ENCODE data around the gene HYCC2.
A peak's percentile ranks its signal among the peaks of the same experiment; 100 is the strongest.
"Not testable (repeated sequence)": the region's sequence is repeated elsewhere in the genome, so short reads cannot be mapped to it uniquely, and the experiment has no call there.

Gene HYCC2

DNA sequence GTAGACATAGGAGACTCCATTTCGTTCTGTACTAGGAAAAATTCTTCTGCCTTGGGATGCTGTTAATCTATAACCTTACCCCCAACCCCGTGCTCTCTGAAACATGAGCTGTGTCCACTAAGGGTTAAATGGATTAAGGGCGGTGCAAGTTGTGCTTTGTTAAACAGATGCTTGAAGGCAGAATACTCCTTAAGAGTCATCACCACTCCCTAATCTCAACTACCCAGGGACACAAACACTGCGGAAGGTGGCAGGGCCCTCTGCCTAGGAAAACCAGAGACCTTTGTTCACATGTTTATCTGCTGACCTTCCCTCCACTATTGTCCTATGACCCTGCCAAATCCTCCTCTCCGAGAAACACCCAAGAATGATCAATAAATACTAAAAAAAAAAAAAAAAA lies 28.4 kb downstream of the HYCC2 start:
- not testable (repeated sequence) for H3K27me3 Mint-ChIP-seq, H3K27ac Mint-ChIP-seq, H3K4me3 Mint-ChIP-seq, H3K9me3 Mint-ChIP-seq
- peaks cover 27% of the 10 kb centered on the region for H3K36me3 Mint-ChIP-seq
- H3K4me1 Mint-ChIP-seq, result peaks cover 29% of the 10 kb centered on the region

DNA sequence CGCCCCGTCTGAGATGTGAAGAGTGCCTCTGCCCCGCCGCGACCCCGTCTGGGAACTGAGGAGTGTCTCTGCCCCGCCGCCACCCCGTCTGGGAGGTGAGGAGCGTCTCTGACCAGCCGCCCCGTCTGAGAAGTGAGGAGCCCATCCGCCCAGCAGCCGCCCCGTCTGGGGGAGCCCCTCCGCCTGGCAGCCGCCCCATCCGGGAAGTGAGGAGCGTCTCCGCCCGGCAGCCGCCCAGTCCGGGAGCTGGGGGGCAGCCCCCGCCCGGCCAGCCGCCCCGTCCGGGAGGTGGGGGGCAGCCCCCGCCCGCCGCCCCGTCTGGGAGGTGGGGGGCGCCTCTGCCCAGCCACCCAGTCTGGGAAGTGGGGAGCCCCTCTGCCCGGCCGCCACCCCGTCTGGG lies 29.0 kb downstream of the HYCC2 start:
- H3K27ac Mint-ChIP-seq, H3K9me3 Mint-ChIP-seq, H3K4me3 Mint-ChIP-seq, H3K27me3 Mint-ChIP-seq: not testable (repeated sequence)
- Mint-ChIP-seq H3K36me3 (peaks cover 23% of the 10 kb centered on the region), H3K4me1 (peaks cover 24% of the 10 kb centered on the region)

DNA sequence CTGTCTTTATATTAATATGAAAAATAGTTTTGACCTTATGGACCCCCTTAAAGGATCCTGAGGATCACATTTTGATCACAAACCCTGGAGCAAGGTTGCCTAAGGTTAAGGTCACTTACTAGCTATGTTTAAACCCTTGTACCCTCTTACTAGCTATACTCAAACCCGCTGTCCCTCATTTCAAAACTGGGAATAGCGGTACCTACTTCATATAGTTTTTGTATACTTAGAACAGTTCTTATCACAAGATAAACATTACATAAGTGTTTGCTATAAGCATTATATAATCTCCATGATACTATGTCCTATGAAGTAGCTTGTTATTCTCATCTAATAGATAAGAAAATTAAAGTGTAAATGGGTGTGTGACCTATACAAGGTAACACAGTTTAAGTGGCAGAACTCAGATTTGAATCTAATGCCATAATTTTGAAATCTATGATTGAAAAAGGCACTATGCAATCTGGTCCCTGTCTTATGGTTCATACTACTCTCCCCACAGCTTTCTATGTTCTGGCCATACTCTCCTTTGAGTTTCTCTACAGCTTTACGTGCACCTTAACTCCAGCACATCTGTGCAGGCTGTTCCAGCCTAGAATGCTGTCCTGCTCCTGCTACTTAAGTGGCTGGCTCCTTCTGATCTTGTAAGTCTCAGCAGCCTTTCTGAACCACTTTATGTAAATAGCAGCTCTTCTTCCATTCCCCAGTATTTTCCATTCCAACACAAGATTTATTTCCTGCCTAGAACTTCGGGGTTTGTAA lies 30.4 kb downstream of the HYCC2 start:
- Mint-ChIP-seq H3K4me3 (no peak overlapping the region), H3K4me1 (peaks cover 10% of the 10 kb centered on the region), H3K9me3 (no peaks in the 10 kb centered on the region), H3K36me3 (peaks cover 18% of the 10 kb centered on the region), H3K27ac (peak overlapping the region; percentile 52), H3K27me3 (no peaks in the 10 kb centered on the region)

DNA sequence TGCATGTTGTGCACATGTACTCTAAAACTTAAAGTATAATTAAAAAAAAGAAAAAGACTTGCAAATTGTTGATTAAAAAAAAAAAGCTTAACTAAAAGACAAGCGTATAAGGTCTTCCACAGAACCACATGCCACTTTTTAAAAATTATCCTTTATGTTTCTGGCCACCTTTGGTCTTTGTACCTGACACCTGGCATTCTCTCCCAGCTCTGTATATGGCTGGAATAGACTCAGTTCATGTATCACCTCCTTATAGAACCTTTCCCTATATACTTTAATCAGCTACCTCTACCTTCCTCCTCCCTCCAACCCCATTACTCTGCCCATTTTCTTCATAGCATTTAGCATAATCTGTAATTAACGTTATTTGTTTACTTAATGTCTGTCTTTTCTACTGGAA lies 32.6 kb downstream of the HYCC2 start:
- Mint-ChIP-seq H3K9me3 (no peaks in the 10 kb centered on the region), H3K4me3 (no peak overlapping the region), H3K27me3 (no peaks in the 10 kb centered on the region), H3K27ac (no peak overlapping the region), H3K4me1 (peaks cover 6% of the 10 kb centered on the region), H3K36me3 (peaks cover 18% of the 10 kb centered on the region)

DNA sequence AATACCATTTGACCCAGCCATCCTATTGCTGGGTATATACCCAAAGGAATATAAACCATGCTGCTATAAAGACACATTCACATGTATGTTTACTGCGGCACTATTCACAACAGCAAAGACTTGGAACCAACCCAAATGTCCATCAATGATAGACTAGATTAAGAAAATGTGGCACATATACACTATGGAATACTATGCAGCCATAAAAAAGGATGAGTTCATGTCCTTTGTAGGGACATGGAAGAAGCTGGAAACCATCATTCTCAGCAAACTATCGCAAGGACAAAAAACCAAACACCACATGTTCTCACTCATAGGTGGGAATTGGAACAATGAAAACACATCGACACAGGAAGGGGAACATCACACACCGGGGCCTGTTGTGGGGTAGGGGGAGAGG lies 33.1 kb downstream of the HYCC2 start:
- not testable (repeated sequence) for H3K9me3 Mint-ChIP-seq, H3K4me1 Mint-ChIP-seq, H3K4me3 Mint-ChIP-seq, H3K27me3 Mint-ChIP-seq, H3K27ac Mint-ChIP-seq
- peaks cover 18% of the 10 kb centered on the region for H3K36me3 Mint-ChIP-seq

DNA sequence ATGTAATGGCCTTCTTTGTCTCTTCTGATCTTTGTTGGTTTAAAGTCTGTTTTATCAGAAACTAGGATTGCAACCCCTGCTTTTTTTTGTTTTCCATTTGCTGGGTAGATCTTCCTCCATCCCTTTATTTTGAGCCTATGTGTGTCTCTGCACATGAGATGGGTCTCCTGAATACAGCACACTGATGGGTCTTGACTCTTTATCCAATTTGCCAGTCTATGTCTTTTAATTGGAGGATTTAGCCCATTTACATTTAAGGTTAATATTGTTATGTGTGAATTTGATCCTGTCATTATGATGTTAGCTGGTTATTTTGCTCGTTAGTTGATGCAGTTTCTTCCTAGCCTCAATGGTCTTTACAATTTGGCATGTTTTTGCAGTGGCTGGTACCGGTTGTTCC lies 37.1 kb downstream of the HYCC2 start:
- not testable (repeated sequence) for H3K4me3 Mint-ChIP-seq, H3K9me3 Mint-ChIP-seq, H3K4me1 Mint-ChIP-seq, H3K27me3 Mint-ChIP-seq, H3K27ac Mint-ChIP-seq
- peaks cover 18% of the 10 kb centered on the region for H3K36me3 Mint-ChIP-seq

DNA sequence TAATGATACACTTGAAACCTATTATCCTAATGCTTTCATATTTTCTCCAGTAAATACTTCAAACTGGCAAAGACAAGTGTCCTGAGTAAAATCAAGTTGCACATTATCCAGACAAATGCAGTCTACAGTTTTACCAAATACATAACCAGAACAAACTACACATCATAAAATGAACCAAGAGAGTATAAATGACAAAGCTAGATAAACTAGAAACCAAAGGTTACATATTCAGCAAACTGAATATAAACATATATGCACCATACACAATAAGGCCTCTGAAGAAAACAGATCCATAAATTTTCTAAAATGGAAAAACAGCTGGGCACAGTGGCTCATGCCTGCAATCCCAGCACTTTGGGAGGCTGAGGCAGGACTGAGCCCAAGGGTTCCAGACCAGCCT lies 47.0 kb downstream of the HYCC2 start:
- Mint-ChIP-seq H3K27ac (no peak overlapping the region), H3K4me1 (peaks cover 41% of the 10 kb centered on the region), H3K4me3 (no peak overlapping the region), H3K27me3 (no peaks in the 10 kb centered on the region), H3K9me3 (no peaks in the 10 kb centered on the region), H3K36me3 (peaks cover 21% of the 10 kb centered on the region)

DNA sequence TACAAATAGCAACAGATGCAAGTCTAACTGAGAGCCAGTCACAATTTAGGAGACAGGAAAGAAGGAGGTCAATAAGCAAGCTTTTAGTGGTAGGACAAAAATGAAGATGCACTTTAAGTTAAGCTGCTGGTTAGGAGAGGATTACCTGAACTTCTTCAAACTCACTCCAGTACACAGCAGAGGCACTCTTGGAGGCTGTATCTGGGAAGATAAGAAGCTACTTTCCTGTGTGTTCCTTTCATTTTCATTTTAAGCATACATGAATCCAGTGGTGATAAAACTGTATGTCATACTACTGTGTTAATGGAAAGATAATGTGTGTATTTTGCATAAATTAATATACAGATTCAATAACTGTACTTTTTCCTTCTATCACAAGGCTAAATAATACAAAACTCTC lies 49.6 kb downstream of the HYCC2 start:
- H3K4me1 Mint-ChIP-seq, result peaks cover 27% of the 10 kb centered on the region
- no peaks in the 10 kb centered on the region for H3K9me3 Mint-ChIP-seq
- H3K4me3 Mint-ChIP-seq, result no peak overlapping the region
- H3K27ac Mint-ChIP-seq, result peak overlapping the region; percentile 47
- H3K27me3 Mint-ChIP-seq, result no peaks in the 10 kb centered on the region
- peaks cover 14% of the 10 kb centered on the region for H3K36me3 Mint-ChIP-seq

Measured in activated naive CD4-positive, alpha-beta T cell treated with anti-CD3 and anti-CD28 coated beads, Interleukin-2, amount 50 U/mL, for 24 hours (primary cell).